ENCODE results near the gene MYO1A. TPM values are rescaled to one million over a fixed set of nuclear protein-coding genes. Genes with fewer than 3 reads are reported as not detected.

MYO1A gene
- polyA plus RNA-seq, 1 donor from 2014 or later, result not detected

GRCh38 chr12:57046947-57047890 lies 2.7 kb downstream of the MYO1A start:
- H3K4me3 Mint-ChIP-seq, result peak overlapping the region in 3 of 4 donors; percentile 35 to 85 (median 85)
- no peaks in the 10 kb centered on the region for H3K36me3 Mint-ChIP-seq
- peak overlapping the region in 2 of 3 donors; percentile 32 to 55 for H3K27ac Mint-ChIP-seq
- no peaks in the 10 kb centered on the region for H3K9me3 Mint-ChIP-seq
- H3K4me1 Mint-ChIP-seq, result peaks cover 16 to 22% (median 20%) of the 10 kb centered on the region in 3 donors
- peaks cover 4% of the 10 kb centered on the region for H3K27me3 Mint-ChIP-seq

DNA sequence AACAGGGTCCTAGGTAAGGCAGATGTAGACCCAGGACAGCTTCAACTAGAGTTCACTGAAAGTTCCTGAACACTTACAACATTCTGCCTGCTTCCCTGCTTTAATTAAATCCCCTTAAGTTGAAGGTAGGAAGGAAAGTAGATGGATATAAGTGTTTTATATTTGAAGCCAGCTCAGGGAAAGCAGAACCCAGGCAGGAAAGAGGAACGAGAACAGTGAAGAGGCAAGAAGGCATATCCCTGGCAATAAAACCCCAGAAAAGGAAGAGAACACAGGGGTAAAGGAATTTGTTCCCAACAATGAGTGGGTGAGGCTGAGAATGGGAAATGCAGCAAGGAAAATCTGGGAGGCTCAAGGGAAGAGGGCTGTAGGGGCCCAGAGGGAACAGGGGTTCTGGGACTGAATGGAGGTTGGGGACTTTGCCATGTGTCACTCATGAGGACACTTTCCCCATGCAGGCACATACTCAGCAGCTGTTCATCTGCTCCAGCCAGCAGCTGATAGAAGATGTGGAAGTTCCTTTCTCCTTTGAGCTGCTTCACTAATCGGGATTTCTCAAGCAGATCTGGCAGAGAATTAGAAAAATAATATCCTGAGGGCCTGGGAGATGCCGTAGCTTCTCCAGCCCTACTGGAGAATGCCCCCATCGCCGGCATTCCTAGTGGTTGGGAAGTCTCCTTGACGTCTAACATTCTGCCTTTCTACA lies 3.7 kb downstream of the MYO1A start:
- H3K9me3 Mint-ChIP-seq, result no peaks in the 10 kb centered on the region
- peaks cover 4% of the 10 kb centered on the region for H3K27me3 Mint-ChIP-seq
- H3K36me3 Mint-ChIP-seq, result no peaks in the 10 kb centered on the region
- peak overlapping the region in 2 of 4 donors; percentile 48 to 85 for H3K4me3 Mint-ChIP-seq
- peaks cover 16 to 22% (median 20%) of the 10 kb centered on the region in 3 donors for H3K4me1 Mint-ChIP-seq
- H3K27ac Mint-ChIP-seq, result no peak overlapping the region

GRCh38 chr12:57044889-57045288 lies 5.0 kb downstream of the MYO1A start:
- no peaks in the 10 kb centered on the region for H3K36me3 Mint-ChIP-seq

DNA sequence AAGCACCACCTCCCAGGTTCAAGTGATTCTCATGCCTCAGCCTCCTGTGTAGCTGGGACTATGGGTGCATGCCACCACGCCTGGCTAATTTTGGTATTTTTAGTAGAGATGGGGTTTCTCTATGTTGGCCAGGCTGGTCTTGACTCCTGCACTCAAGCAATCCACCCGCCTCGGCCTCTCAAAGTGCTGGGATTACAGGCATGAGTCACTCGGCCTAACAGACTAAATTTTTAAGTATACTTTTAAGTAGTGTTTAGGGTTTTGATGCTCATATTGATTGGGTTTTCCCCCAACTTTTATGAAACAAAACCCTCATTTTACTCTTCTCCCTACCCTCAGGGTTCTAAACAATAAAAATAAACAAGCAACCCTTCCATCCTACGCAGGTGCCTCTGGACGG lies 5.5 kb downstream of the MYO1A start:
- Mint-ChIP-seq H3K36me3 (no peaks in the 10 kb centered on the region), H3K9me3 (no peaks in the 10 kb centered on the region), H3K4me1 (peaks cover 16 to 22% (median 19%) of the 10 kb centered on the region in 3 donors), H3K27ac (no peak overlapping the region), H3K4me3 (no peak overlapping the region), H3K27me3 (peaks cover 4% of the 10 kb centered on the region)

More at GRCh38 chr12:57044889-57045288, 5.0 kb downstream of the MYO1A start:
- H3K27ac Mint-ChIP-seq, result no peak overlapping the region
- peaks cover 16 to 22% (median 20%) of the 10 kb centered on the region in 3 donors for H3K4me1 Mint-ChIP-seq
- H3K4me3 Mint-ChIP-seq, result no peak overlapping the region
- H3K9me3 Mint-ChIP-seq, result no peaks in the 10 kb centered on the region
- peaks cover 4% of the 10 kb centered on the region for H3K27me3 Mint-ChIP-seq

GRCh38 chr12:57042695-57043094 lies 7.2 kb downstream of the MYO1A start:
- H3K27me3 Mint-ChIP-seq, result peaks cover 4% of the 10 kb centered on the region
- H3K4me3 Mint-ChIP-seq, result no peak overlapping the region
- H3K27ac Mint-ChIP-seq, result no peak overlapping the region
- H3K4me1 Mint-ChIP-seq, result peaks cover 13 to 19% (median 16%) of the 10 kb centered on the region in 3 donors
- H3K9me3 Mint-ChIP-seq, result no peaks in the 10 kb centered on the region
- H3K36me3 Mint-ChIP-seq, result no peaks in the 10 kb centered on the region

GRCh38 chr12:57040750-57041149 lies 9.2 kb downstream of the MYO1A start:
- Mint-ChIP-seq H3K27me3 (no peaks in the 10 kb centered on the region), H3K9me3 (no peaks in the 10 kb centered on the region), H3K27ac (no peak overlapping the region), H3K36me3 (no peaks in the 10 kb centered on the region), H3K4me3 (no peak overlapping the region), H3K4me1 (peaks cover 0 to 3% (median 0%) of the 10 kb centered on the region in 3 donors)

- no peaks in the 10 kb centered on the region for H3K9me3 Mint-ChIP-seq
- no peaks in the 10 kb centered on the region for H3K36me3 Mint-ChIP-seq
- H3K4me3 Mint-ChIP-seq, result no peak overlapping the region
- H3K27me3 Mint-ChIP-seq, result no peaks in the 10 kb centered on the region
- H3K4me1 Mint-ChIP-seq, result peaks cover 0 to 1% (median 0%) of the 10 kb centered on the region in 3 donors
- H3K27ac Mint-ChIP-seq, result peak overlapping the region in 1 of 3 donors; percentile 65
These were observed 9.7 kb downstream of the MYO1A start for GRCh38 chr12:57040211-57040610.

GRCh38 chr12:57039016-57039798 lies 10.7 kb downstream of the MYO1A start:
- Mint-ChIP-seq H3K4me1 (no peaks in the 10 kb centered on the region), H3K4me3 (no peak overlapping the region), H3K36me3 (no peaks in the 10 kb centered on the region), H3K27me3 (no peaks in the 10 kb centered on the region), H3K27ac (no peak overlapping the region), H3K9me3 (no peaks in the 10 kb centered on the region)

DNA sequence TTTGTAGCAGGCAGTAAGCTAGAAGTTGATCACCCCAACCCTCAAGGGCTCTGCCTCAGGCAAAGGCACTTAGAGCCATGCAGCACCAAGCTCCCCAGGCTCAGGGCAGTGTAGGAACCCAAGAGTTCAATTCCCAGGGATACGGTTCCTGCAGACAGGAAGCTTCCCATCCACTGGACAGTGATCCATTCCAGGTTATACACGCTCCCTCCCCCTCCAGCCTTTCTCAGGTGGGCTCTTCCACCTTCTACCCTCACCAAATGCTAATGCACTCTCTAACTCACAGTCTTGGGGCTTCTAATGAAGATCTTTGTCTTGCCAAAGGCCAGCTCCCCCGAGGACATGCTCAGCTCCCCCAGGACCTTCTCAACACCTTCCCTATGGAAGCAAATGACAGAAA lies 12.7 kb downstream of the MYO1A start:
- H3K4me1 Mint-ChIP-seq, result no peaks in the 10 kb centered on the region
- no peaks in the 10 kb centered on the region for H3K36me3 Mint-ChIP-seq
- no peak overlapping the region for H3K4me3 Mint-ChIP-seq
- H3K9me3 Mint-ChIP-seq, result no peaks in the 10 kb centered on the region
- no peak overlapping the region for H3K27ac Mint-ChIP-seq
- H3K27me3 Mint-ChIP-seq, result no peaks in the 10 kb centered on the region

DNA sequence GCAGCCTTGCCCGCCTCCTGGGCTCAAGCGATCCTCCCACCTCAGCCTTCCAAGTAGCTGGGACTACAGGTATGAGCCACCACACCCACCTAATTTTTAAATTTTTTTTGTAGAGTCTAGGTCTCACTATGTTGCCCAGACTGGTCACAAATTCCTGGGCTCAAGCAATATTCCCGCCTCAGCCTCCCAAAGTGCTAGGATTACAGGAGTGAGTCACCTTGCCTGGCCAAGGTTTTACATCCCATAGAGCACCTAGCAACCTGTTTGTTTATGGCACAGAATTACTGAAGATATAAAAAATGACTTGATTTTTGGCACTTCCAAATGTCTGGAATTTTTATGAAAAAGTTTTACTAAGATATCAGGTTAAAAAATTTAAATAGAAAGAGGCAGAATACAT lies 16.5 kb downstream of the MYO1A start:
- Mint-ChIP-seq H3K9me3 (no peaks in the 10 kb centered on the region), H3K27me3 (no peaks in the 10 kb centered on the region), H3K36me3 (no peaks in the 10 kb centered on the region), H3K4me3 (no peak overlapping the region), H3K4me1 (peaks cover 7 to 11% (median 7%) of the 10 kb centered on the region in 3 donors), H3K27ac (no peak overlapping the region)

DNA sequence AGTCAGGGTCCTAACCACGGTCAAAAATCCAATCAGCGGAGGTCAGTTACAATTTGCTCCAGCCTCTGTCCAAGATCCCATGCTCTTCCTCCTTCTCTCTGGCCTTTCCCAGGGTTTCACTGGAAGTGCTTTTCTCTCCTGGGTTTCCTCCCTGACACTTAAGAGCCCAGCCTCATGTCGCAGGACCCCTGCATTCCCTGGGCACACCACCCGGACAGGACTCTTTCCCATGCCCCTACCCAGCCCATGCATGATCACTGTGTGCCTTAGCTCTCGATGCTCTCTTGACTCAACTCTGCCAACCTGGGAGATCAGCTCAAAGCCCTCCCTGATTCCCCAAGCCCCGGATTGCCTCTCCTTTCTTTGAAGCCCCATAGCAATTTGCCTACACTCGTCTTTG lies 18.1 kb downstream of the MYO1A start:
- Mint-ChIP-seq H3K4me1 (peaks cover 7 to 15% (median 8%) of the 10 kb centered on the region in 3 donors), H3K4me3 (no peak overlapping the region), H3K36me3 (no peaks in the 10 kb centered on the region), H3K9me3 (no peaks in the 10 kb centered on the region), H3K27ac (peak overlapping the region in 1 of 3 donors; percentile 13), H3K27me3 (no peaks in the 10 kb centered on the region)

- no peaks in the 10 kb centered on the region for H3K27me3 Mint-ChIP-seq
- peaks cover 7 to 15% (median 8%) of the 10 kb centered on the region in 3 donors for H3K4me1 Mint-ChIP-seq
- H3K9me3 Mint-ChIP-seq, result no peaks in the 10 kb centered on the region
- H3K27ac Mint-ChIP-seq, result no peak overlapping the region
- H3K4me3 Mint-ChIP-seq, result peak overlapping the region in 2 of 4 donors; percentile 43 to 77
- H3K36me3 Mint-ChIP-seq, result no peaks in the 10 kb centered on the region
These were observed 18.7 kb downstream of the MYO1A start for GRCh38 chr12:57031138-57031725.

DNA sequence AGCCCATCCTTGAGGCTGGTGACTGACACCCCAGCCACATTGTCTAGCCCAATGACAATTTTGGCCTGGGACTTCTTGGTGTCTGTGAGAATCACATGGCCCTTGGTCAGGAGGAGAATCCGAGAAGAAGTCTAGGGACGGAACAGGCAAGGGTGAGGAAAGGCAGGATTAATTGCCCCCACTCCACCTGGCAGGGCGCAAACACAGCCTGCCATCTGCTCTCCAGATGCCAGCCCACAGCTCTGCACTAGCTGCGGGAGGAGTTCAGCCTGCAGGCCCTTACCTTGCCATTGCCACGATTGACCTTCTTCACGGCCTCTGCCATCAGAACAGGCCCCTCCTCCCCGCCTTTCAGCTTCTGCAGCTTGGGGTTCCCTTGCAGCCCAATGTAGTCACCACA lies 20.5 kb downstream of the MYO1A start:
- no peak overlapping the region for H3K27ac Mint-ChIP-seq
- peaks cover 7 to 15% (median 8%) of the 10 kb centered on the region in 3 donors for H3K4me1 Mint-ChIP-seq
- H3K36me3 Mint-ChIP-seq, result no peaks in the 10 kb centered on the region

DNA sequence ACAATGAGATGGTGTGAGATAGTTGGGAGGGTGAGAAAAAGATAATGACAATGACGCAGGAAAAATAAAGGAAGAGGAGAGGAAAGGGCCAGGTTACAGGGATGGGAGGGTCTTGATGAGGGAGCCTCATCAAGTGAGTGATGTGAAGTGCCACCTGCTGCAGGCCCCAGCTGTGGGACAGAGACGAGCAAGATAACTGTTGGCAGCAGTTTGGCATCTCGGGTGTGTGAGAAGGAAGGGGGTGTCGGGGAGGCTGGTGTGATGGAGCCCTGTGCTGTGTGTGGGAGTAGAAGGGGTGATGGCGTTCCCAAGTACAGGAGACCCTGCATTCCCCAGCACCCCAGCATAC lies 22.1 kb downstream of the MYO1A start:
- Mint-ChIP-seq H3K9me3 (no peaks in the 10 kb centered on the region), H3K36me3 (no peaks in the 10 kb centered on the region), H3K27ac (peak overlapping the region in 1 of 3 donors; percentile 11), H3K4me3 (no peak overlapping the region), H3K4me1 (peaks cover 7 to 15% (median 8%) of the 10 kb centered on the region in 3 donors), H3K27me3 (no peaks in the 10 kb centered on the region)

More for the DNA sequence above, 20.5 kb downstream of the MYO1A start:
- no peak overlapping the region for H3K4me3 Mint-ChIP-seq
- no peaks in the 10 kb centered on the region for H3K27me3 Mint-ChIP-seq
- H3K9me3 Mint-ChIP-seq, result no peaks in the 10 kb centered on the region

Data from IgD-negative memory B cell (primary cell).